Measurements from ENCODE around the gene SHLD1. TPM values are rescaled to one million over a fixed set of nuclear protein-coding genes. Genes with fewer than 3 reads are reported as not detected.

Gene SHLD1
- total and polyA plus RNA-seq, 2 donors (not counting 3 experiments of a cell fraction or from before 2014, with no cell fraction given) = 4.7 to 6.3 TPM

DNA sequence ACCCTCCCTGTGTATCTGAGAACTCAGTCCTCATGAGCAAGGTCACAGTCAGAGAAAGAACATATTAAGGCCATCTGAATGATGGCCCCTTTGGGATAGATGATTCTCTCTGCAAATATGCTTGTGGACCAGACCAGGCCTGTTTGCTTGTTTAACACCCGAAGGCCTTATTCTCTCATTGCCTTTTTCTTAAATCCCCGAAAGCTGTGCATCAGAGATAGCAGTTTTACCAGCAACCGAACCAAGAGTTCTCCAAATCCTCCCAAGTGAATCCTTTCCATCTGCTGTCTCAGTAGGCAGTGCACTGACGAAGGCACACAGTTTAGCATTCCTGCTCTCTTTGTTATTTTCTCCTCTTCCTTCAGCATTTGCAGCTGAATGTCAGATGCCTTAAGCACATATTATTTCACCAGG is 120.4 kb downstream of the SHLD1 start:
- no peaks in the 10 kb centered on the region for H3K9me1 ChIP-seq (replicated peaks; ENCODE audit: control insufficient read depth, extremely low read depth, insufficient read depth, low read length)
- POLR2A ChIA-PET = no interaction called here
- H3K27ac ChIP-seq (ENCODE audit: insufficient read depth, low read depth, low read length) = no peak overlapping the region
- H3K4me1 ChIP-seq (ENCODE audit: control insufficient read depth, extremely low read depth, insufficient read depth, low read length) = no peaks in the 10 kb centered on the region
- dilution Hi-C loops (cut with MboI; ENCODE audit: extremely low pct_ligation_motif_present, low sequenced_read_pairs) (no loop called here), intact Hi-C loops (cut with micrococcal nuclease) (no loop called here)
- CTCF ChIA-PET = no interaction called here
- H2AFZ ChIP-seq (ENCODE audit: low read depth, low read length) = no peak overlapping the region
- no peak overlapping the region for H3K9ac ChIP-seq (replicated peaks; ENCODE audit: extremely low read depth, insufficient read depth, low read length)
- BruUV-seq (replicated peaks) = no TSS peak
- H3K4me2 ChIP-seq (ENCODE audit: insufficient read depth, low read length) = no peak overlapping the region
- no peaks in the 10 kb centered on the region for H3K9me3 ChIP-seq (replicated peaks; ENCODE audit: control insufficient read depth, insufficient read depth, low read length)
- H3K27me3 ChIP-seq (ENCODE audit: control insufficient read depth in 2 of 2, insufficient read depth in 2 of 2, low read length in 2 of 2) = peaks cover 8 to 11% of the 10 kb centered on the region in 2 experiments
- no peak for TF ChIP-seq GATA2 (IDR thresholded peaks at IDR 0.05; ENCODE audit: insufficient read depth, insufficient read length, low read depth, low read length)
- TF ChIP-seq POLR2A (IDR thresholded peaks at IDR 0.05; ENCODE audit: low read depth, low read length) = no peak
- no peak for TF ChIP-seq MAX (IDR thresholded peaks at IDR 0.05; ENCODE audit: insufficient read depth, insufficient read length)
- no peak for TF ChIP-seq FOS (IDR thresholded peaks at IDR 0.05; ENCODE audit: borderline replicate concordance, insufficient read depth, low read length)
- TF ChIP-seq EZH2 (IDR thresholded peaks at IDR 0.05; ENCODE audit: borderline replicate concordance, low read depth, low read length, severe bottlenecking) = no peak
- TF ChIP-seq POLR2AphosphoS5 (IDR thresholded peaks at IDR 0.05; ENCODE audit: insufficient read depth, low read depth, low read length) = no peak
- no peak for TF ChIP-seq CTCF (IDR thresholded peaks at IDR 0.05; ENCODE audit: extremely low read depth in 1 of 2, insufficient read depth in 1 of 2, low read depth in 1 of 2, low read length in 2 of 2)
- no peak for TF ChIP-seq MYC (IDR thresholded peaks at IDR 0.05; ENCODE audit: low read depth, low read length)
- TF ChIP-seq JUN (IDR thresholded peaks at IDR 0.05; ENCODE audit: borderline replicate concordance, insufficient read depth, insufficient read length, low read depth) = no peak
- FAIRE-seq = no peak
- H3K79me2 ChIP-seq (ENCODE audit: control insufficient read depth, insufficient read depth, low read length) = no peaks in the 10 kb centered on the region
- H3K36me3 ChIP-seq (ENCODE audit: control insufficient read depth in 2 of 2, extremely low read depth in 1 of 2, insufficient read depth in 2 of 2, low read length in 2 of 2) = no peaks in the 10 kb centered on the region
- no peaks in the 10 kb centered on the region for H4K20me1 ChIP-seq (replicated peaks; ENCODE audit: control insufficient read depth, extremely low read depth, insufficient read depth, low read length)
- no peak for DNase-seq (ENCODE audit: low read depth, low spot score)
- H3K4me3 ChIP-seq (replicated peaks in 1 of 3; ENCODE audit: insufficient read depth in 1 of 3, low read depth in 1 of 3, low read length in 3 of 3) = no peak overlapping the region
